HG03175 (cell line): ENCODE measurements around the gene TBATA.

Experiments used
- ATAC-seq: cut with Tn5 transposase; IDR thresholded peaks from one replicate; pipeline ENCODE4 v1.9.1; 2021; ENCODE audit warnings: mild to moderate bottlenecking, moderate library complexity; ENCODE audit not compliant: unreplicated experiment

The TBATA gene

GRCh38 chr10:70747192-70747965 is 37.8 kb downstream of the TBATA start:
- ATAC-seq, result no peak

GRCh38 chr10:70745555-70745954 is 39.6 kb downstream of the TBATA start:
- ATAC-seq, result no peak

DNA sequence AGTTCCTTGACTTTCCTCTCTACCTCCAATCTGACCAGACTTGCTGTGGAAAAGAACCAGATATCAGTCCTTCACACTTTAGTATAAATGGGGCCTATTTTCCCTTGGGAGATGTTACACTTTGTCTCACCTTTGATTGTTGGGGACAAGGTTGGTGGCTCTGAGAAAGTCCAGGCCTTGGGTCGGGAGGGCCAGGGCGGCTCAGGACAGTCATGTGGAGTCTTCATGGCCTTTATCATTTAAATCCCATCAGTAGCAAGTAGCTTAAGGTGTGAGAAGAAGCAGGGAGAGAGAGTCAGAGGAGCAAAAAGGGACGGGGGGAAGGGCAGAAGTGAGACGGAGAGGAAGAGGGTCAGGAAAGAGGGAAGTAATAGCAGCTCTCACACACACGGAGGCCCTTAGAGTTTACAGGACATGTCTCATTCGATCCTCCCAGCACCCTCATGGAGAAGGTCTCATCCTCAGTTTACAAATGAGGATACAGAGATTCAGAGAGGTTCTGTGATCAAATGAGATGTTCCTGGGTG is 40.5 kb downstream of the TBATA start:
- no peak for ATAC-seq

GRCh38 chr10:70743879-70744278 is 41.3 kb downstream of the TBATA start:
- ATAC-seq, result no peak

DNA sequence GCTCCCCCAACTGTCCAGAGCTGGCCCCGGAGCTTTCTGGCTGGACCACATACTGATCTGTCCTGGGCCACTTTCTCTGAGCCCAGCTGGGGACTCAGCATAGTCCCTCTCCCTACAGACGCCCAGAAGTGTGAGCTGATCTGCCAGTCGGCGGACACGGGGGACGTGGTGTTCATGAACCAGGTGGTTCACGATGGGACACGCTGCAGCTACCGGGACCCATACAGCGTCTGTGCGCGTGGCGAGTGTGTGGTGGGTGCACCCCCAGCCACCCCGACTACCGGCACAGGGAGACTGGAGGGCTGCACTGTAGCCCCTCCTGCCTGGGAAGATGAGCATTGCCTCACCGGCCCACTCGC is 41.8 kb downstream of the TBATA start:
- no peak for ATAC-seq

GRCh38 chr10:70742537-70743429 is 42.4 kb downstream of the TBATA start:
- ATAC-seq, result no peak

DNA sequence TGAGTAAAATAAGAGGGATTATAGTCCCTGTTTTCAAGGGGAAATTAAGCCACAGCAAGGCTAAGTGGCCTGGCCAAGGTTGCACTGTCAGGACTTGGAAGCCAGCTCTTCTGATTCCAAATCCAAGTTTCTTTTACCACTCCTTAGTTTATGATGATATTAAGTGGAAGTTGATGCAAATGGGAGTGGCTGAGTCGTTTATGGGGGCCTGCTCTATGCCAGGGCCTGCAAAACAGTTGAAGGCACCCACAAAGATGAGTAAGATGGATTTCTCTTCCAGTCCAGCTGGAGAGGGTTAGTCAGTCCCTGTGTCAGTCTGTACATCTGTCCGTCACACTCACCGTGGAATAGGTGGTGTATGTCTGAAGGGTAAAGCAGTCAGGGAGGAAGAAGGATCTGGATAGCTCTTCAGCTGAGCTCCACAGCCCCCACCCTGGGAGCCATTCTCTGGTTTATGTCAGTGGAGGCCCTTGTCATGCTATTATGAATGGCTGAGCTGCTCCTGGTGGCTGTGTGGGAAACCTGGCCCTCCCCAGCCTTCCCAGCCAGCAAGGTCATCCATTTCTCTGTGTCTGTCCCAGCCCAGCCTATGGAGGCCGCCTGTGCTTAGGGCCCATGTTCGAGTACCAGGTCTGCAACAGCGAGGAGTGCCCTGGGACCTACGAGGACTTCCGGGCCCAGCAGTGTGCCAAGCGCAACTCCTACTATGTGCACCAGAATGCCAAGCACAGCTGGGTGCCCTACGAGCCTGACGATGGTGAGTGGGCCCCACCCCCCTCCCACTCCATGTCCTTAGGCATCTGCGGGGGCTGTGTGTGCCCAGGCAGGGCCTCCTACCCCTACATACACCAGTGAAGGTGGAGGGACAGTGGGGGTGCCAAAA is 44.5 kb downstream of the TBATA start:
- ATAC-seq, result no peak

- no peak for ATAC-seq
Measured at GRCh38 chr10:70738761-70739121, 46.4 kb downstream of the TBATA start.

DNA sequence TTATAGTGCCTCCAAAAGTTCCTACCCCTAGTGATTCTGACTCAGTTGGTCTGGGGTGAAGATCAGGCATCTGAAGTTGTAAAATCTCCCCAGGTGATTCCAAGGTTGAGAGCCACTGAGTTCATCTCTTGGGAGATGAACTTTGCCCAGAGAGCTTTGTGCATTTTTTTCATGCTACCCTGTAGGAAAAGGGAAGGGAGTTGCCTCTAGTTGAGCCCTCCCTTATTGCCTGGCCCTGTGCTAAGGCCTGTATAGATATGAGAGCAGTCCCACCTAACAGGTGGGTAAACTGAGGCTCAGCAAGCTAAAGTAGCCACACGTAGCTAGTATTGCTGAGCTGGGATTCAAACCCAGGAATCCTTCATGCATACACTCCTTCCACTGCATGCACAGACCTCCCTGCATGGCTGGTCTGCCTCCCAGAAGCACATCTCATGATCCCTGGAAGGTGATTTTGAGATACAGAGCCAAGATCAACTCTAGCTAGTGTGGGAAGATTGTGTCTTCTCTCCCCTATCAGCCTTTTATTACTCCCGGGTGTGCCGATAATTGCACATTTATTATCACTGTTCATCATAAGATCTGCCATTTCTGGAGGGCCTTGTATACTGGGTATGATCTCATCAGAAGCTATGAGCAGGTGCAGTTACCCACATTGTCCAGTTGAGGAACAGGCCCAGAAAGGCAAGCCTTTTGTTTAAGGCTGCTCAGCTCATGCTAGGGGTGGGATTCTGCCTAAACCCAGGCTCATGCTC is 47.0 kb downstream of the TBATA start:
- no peak for ATAC-seq

- ATAC-seq, result no peak
Measured at GRCh38 chr10:70737250-70737649, 47.9 kb downstream of the TBATA start.

DNA sequence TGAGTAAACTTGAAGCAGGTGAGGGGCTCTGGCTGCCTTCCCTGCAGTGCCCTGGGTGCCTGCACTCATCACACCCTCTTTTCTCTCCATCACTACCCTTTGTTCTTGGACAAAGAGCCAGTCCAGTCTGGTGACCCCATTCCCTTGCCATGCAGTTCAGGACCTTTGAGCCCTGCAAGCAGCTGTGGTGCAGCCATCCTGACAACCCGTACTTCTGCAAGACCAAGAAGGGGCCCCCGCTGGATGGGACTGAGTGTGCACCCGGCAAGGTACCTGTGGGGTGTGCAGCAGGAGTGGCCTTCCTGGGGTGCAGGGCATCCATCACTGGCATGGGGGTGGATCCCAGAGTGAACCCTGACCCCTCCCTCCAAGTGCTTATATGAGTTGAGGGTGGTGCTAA is 48.7 kb downstream of the TBATA start:
- no peak for ATAC-seq

GRCh38 chr10:70735161-70735560 is 50.0 kb downstream of the TBATA start:
- no peak for ATAC-seq

GRCh38 chr10:70733051-70733450 is 52.1 kb downstream of the TBATA start:
- no peak for ATAC-seq

DNA sequence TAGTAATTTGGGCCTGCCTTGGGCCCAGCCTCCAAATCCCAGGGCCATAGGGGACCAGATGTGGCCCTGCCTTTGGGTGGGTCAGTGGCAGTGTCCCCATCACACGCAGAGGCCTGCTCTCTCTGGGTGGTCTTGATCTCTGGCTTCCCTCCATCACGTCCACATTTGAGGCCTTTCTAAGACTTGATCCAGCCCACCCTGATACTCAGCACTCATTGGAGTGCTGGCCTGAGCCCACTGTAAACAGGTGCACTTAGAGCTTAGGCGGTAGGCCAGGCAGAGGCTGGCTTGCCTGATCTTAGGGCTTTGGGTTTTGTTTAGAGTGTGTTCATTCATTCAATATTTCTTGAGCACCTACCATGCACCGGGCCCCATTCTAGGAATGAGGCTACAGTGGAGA is 52.6 kb downstream of the TBATA start:
- ATAC-seq, result no peak

DNA sequence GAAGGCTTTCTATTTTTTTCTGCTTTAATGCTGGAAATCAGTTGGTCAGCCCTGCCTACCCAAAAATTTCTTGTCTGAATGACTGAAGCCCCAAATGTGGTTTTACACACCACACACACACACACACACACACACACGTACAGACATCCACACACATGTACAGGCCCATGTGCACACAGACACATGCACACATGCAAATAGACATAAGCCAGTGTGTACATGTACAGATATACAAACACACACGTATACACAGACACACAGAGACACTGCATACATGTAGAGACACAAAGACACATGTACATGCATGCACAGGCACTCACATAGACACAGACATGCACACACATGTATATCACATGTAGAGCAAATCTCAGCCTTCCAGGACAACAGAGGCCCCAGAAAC is 54.2 kb downstream of the TBATA start:
- no peak for ATAC-seq

DNA sequence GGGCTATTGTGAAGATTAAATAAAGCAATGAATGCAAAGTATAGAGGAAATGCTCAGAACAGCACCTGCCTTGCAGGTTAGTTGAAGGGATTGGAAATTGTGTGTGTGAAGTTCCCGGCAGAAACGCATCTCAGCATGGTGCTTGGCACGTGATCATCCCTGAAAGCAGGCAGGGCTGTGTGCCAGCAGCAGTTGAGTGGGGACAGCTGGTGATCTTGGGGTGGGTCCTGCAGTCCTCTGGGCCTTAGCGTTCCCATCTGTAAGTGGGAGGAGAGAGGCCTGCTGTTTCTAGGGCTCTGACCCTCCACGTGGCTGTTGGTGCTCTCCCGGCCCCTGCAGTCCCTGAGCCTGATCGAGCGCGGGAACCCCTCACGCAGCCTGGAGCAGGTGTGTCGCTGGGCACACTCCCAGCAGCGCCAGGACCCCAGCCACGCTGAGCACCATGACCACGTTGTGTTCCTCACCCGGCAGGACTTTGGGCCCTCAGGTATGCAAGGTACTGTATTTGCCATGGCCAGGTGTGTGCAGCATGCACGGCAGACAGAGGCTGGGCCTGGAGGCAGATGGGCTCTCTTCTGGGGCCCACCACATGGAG is 55.3 kb downstream of the TBATA start:
- ATAC-seq, result no peak

GRCh38 chr10:70728328-70728727 is 56.8 kb downstream of the TBATA start:
- no peak for ATAC-seq

GRCh38 chr10:70726909-70727495 is 58.2 kb downstream of the TBATA start:
- ATAC-seq, result no peak

GRCh38 chr10:70723771-70724170 is 61.4 kb downstream of the TBATA start:
- no peak for ATAC-seq
